HCT116 (cell line): ENCODE results near the gene FEZF2.

ENCODE experiments used
- CEBPB ChIP-seq: IDR thresholded peaks from 2 replicates; pipeline ENCODE4 v1.6.1; 2012; ENCODE audit warnings: low read depth
- EZH2 ChIP-seq: fragments of 200-600 bp; sonication (generic); IDR thresholded peaks from 2 replicates; pipeline ENCODE4 v1.6.1; 2017; ENCODE audit warnings: antibody characterized with exemption, mixed run types
- EZH2phosphoT487 ChIP-seq: fragments of 200-600 bp; IDR thresholded peaks from 2 replicates; pipeline ENCODE4 v1.6.1; 2018; ENCODE audit warnings: antibody characterized with exemption, borderline replicate concordance
- FOSL1 ChIP-seq: IDR thresholded peaks from 2 replicates; pipeline ENCODE4 v1.6.1; 2012; ENCODE audit warnings: low read depth
- MAX ChIP-seq: IDR thresholded peaks from 2 replicates; pipeline ENCODE4 v1.6.1; 2012
- POLR2A ChIP-seq: IDR thresholded peaks from 2 replicates; pipeline ENCODE4 v1.7.0; 2011; ENCODE audit warnings: borderline replicate concordance; ENCODE audit not compliant: insufficient read depth, insufficient read length; ENCODE audit errors: extremely low read depth
- POLR2AphosphoS5 ChIP-seq: IDR thresholded peaks from 2 replicates; pipeline ENCODE4 v1.6.1; 2011; ENCODE audit warnings: mild to moderate bottlenecking, low read depth, low read length, moderate library complexity
- RAD21 ChIP-seq: IDR thresholded peaks from 2 replicates; pipeline ENCODE4 v1.6.1; 2012; ENCODE audit warnings: low read depth, mild to moderate bottlenecking
- SRF ChIP-seq: IDR thresholded peaks from 2 replicates; pipeline ENCODE4 v1.6.1; 2012; ENCODE audit warnings: low read depth
- TF ChIP-seq, protein P1 (sequence below), 3 experiments: fragments of 200-600 bp in 1 of 3; sonication (generic) in 1 of 3; IDR thresholded peaks in 2 of 3; conservative IDR thresholded peaks in 1 of 3; 2 replicates each; pipeline ENCODE4 v1.5.1; 2012 to 2017; ENCODE audit warnings: low read depth in 2 of 3, low read length in 2 of 3, antibody characterized with exemption in 1 of 3, borderline replicate concordance in 1 of 3, control low read depth in 1 of 3, mild to moderate bottlenecking in 1 of 3, mixed read lengths in 1 of 3, mixed run types in 1 of 3, moderate library complexity in 1 of 3; ENCODE audit not compliant: insufficient read depth in 1 of 3

GRCh38 chr3:62374341-62375218 is 1.2 kb upstream of the FEZF2 start:
- TF ChIP-seq, protein P1, sequence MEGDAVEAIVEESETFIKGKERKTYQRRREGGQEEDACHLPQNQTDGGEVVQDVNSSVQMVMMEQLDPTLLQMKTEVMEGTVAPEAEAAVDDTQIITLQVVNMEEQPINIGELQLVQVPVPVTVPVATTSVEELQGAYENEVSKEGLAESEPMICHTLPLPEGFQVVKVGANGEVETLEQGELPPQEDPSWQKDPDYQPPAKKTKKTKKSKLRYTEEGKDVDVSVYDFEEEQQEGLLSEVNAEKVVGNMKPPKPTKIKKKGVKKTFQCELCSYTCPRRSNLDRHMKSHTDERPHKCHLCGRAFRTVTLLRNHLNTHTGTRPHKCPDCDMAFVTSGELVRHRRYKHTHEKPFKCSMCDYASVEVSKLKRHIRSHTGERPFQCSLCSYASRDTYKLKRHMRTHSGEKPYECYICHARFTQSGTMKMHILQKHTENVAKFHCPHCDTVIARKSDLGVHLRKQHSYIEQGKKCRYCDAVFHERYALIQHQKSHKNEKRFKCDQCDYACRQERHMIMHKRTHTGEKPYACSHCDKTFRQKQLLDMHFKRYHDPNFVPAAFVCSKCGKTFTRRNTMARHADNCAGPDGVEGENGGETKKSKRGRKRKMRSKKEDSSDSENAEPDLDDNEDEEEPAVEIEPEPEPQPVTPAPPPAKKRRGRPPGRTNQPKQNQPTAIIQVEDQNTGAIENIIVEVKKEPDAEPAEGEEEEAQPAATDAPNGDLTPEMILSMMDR (IDR thresholded peaks at IDR 0.05 in 2 of 3, conservative IDR thresholded peaks at IDR 0.05 in 1 of 3; ENCODE audit: borderline replicate concordance in 1 of 3, insufficient read depth in 1 of 3, low read depth in 2 of 3, low read length in 2 of 3), result no peak
- TF ChIP-seq FOSL1 (no peak), POLR2A (no peak), EZH2phosphoT487 (no peak), EZH2 (no peak), MAX (no peak), RAD21 (no peak), POLR2AphosphoS5 (no peak), SRF (no peak), CEBPB (no peak)
